HCT116 (cell line): ENCODE measurements around the gene UCKL1.

Experiments
- CBX3 ChIP-seq: IDR thresholded peaks from 2 replicates; pipeline ENCODE4 v1.6.1; 2012; ENCODE audit warnings: low read depth
- CEBPB ChIP-seq: IDR thresholded peaks from 2 replicates; pipeline ENCODE4 v1.6.1; 2012; ENCODE audit warnings: low read depth
- CTCF ChIP-seq, 3 experiments: fragments of 200-600 bp in 1 of 3; sonication (generic) in 1 of 3; IDR thresholded peaks in 2 of 3; conservative IDR thresholded peaks in 1 of 3; 2 replicates each; pipeline ENCODE4 v1.5.1; 2012 to 2017; ENCODE audit warnings: low read depth in 2 of 3, low read length in 2 of 3, antibody characterized with exemption in 1 of 3, borderline replicate concordance in 1 of 3, control low read depth in 1 of 3, mild to moderate bottlenecking in 1 of 3, mixed read lengths in 1 of 3, mixed run types in 1 of 3, moderate library complexity in 1 of 3; ENCODE audit not compliant: insufficient read depth in 1 of 3
- EZH2 ChIP-seq: fragments of 200-600 bp; sonication (generic); IDR thresholded peaks from 2 replicates; pipeline ENCODE4 v1.6.1; 2017; ENCODE audit warnings: antibody characterized with exemption, mixed run types
- EZH2phosphoT487 ChIP-seq: fragments of 200-600 bp; IDR thresholded peaks from 2 replicates; pipeline ENCODE4 v1.6.1; 2018; ENCODE audit warnings: antibody characterized with exemption, borderline replicate concordance
- MAX ChIP-seq: IDR thresholded peaks from 2 replicates; pipeline ENCODE4 v1.6.1; 2012
- POLR2A ChIP-seq: IDR thresholded peaks from 2 replicates; pipeline ENCODE4 v1.7.0; 2011; ENCODE audit warnings: borderline replicate concordance; ENCODE audit not compliant: insufficient read depth, insufficient read length; ENCODE audit errors: extremely low read depth
- POLR2AphosphoS5 ChIP-seq: IDR thresholded peaks from 2 replicates; pipeline ENCODE4 v1.6.1; 2011; ENCODE audit warnings: mild to moderate bottlenecking, low read depth, low read length, moderate library complexity

GRCh38 chr20:63964412-63964811 is 8.2 kb upstream of the UCKL1 start:
- TF ChIP-seq CTCF (IDR thresholded peaks at IDR 0.05 in 2 of 3, conservative IDR thresholded peaks at IDR 0.05 in 1 of 3; ENCODE audit: borderline replicate concordance in 1 of 3, insufficient read depth in 1 of 3, low read depth in 2 of 3, low read length in 2 of 3) (no peak), EZH2 (no peak), POLR2A (no peak), EZH2phosphoT487 (no peak), MAX (no peak), POLR2AphosphoS5 (no peak), CBX3 (no peak), CEBPB (no peak)
